ENCODE results near the gene E4F1.

DNA sequence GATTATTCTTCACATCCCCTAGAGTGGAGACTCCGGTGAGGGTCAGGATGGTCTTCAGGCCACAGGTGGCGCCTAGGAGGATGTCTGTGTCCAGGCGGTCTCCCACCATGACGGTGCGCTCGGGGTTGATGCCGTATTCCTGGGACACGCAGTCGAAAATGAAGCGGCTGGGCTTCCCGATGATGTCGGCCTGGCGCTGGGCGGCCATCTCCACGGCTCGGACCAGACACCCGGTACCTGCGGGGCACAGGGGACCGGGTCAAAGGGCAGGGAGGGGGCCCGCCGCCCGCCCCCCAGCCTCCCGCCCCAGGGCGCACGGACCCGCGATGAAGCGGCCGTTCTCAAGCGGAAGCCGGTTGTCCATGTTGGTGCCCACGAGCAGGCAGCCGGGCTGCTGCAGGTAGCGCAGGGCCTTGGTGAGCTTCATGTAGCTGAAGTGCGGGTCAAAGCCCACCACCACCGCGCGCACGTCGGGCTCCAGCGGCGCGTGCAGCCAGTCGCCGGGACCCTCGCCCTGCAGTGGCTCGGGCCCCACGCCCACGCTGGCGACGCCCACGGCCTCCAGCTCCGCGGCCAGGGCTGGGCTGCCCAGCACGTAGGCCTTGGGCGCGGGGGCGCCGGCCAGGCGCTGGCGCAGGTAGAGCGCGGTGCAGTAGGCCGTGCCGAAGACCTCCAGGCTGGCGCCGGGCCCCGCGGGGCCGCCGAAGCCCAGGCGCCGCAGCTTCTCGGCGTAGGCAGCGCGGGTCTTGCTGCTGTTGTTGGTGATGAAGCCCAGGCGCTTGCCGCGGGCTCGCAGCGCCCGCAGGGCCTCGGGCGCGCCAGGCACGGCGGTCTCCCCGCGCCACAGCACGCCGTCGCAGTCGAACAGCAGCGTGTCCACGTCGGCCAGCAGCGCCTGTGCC is 9.3 kb upstream of the E4F1 start:
- TF ChIP-seq EZH2 (IDR thresholded peaks at IDR 0.05; ENCODE audit: insufficient read depth, poor library complexity, severe bottlenecking) (no peak), EZH2phosphoT487 (IDR thresholded peaks at IDR 0.05; ENCODE audit: insufficient read depth, low read depth) (no peak)
